CD14-positive monocyte (primary cell): Measurements from ENCODE around the gene HSFX2. TPM values are rescaled to one million over a fixed set of nuclear protein-coding genes. Genes with fewer than 3 reads are reported as not detected.
A peak's percentile ranks its signal among the peaks of the same experiment; 100 is the strongest.
"Not testable (repeated sequence)": the region's sequence is repeated elsewhere in the genome, so short reads cannot be mapped to it uniquely, and the experiment has no call there.

ENCODE experiments used
- DNase-seq, 3 donors: peaks; one replicate each; pipeline ENCODE4 v3.0.0-alpha.2; 2011 to 2022
- H2AFZ ChIP-seq: 2 replicates; pipeline ENCODE4 v1.6.0; 2012; ENCODE audit warnings: mild to moderate bottlenecking, low read depth, low read length, inconsistent platforms; ENCODE audit not compliant: insufficient read depth, poor library complexity, severe bottlenecking
- H3K27ac ChIP-seq, 2 donors: 1 replicate in 1 of 2; 2 replicates in 1 of 2; pipeline ENCODE4 v1.5.1; 2012 to 2013; ENCODE audit warnings: low read length in 2 of 2, control low read depth in 1 of 2, inconsistent platforms in 1 of 2, low read depth in 1 of 2, mild to moderate bottlenecking in 1 of 2
- H3K27me3 ChIP-seq, 2 donors: one replicate each; pipeline versions ENCODE4 v1.6.0 to v1.6.1; 2011 to 2013; ENCODE audit warnings: low read length in 2 of 2; ENCODE audit not compliant: control insufficient read depth in 2 of 2, insufficient read depth in 2 of 2
- H3K36me3 ChIP-seq, 2 donors: replicated peaks in 1 of 2; 1 replicate in 1 of 2; 2 replicates in 1 of 2; pipeline versions ENCODE4 v1.5.1 to v1.6.1; 2012 to 2013; ENCODE audit warnings: low read length in 2 of 2, control low read depth in 1 of 2, inconsistent platforms in 1 of 2, mild to moderate bottlenecking in 1 of 2; ENCODE audit not compliant: insufficient read depth in 2 of 2, control insufficient read depth in 1 of 2
- H3K4me1 ChIP-seq, 2 donors: 1 replicate in 1 of 2; 2 replicates in 1 of 2; pipeline versions ENCODE4 v1.5.1 to v1.6.1; 2012 to 2013; ENCODE audit warnings: low read length in 2 of 2, control low read depth in 1 of 2, inconsistent platforms in 1 of 2, mild to moderate bottlenecking in 1 of 2, moderate library complexity in 1 of 2; ENCODE audit not compliant: insufficient read depth in 2 of 2, control insufficient read depth in 1 of 2
- H3K4me2 ChIP-seq: replicated peaks from 2 replicates; pipeline ENCODE3; 2012; ENCODE audit warnings: low read length, moderate library complexity, mild to moderate bottlenecking; ENCODE audit not compliant: poor library complexity, severe bottlenecking; ENCODE audit errors: extremely low read depth
- H3K4me3 ChIP-seq, 3 experiments: fragments of 200-600 bp in 1 of 3; sonication (generic) in 1 of 3; replicated peaks in 1 of 3; 1 replicate in 2 of 3; 2 replicates in 1 of 3; pipeline ENCODE4 v1.5.1; 2011 to 2013; ENCODE audit warnings: low read length in 3 of 3, mild to moderate bottlenecking in 3 of 3, control low read depth in 2 of 3, low read depth in 2 of 3, inconsistent platforms in 1 of 3, moderate library complexity in 1 of 3
- H3K79me2 ChIP-seq: 2 replicates; pipeline ENCODE4 v1.6.0; 2012; ENCODE audit warnings: mild to moderate bottlenecking, control low read depth, inconsistent platforms, low read length, moderate library complexity; ENCODE audit not compliant: insufficient read depth
- H3K9ac ChIP-seq: 2 replicates; pipeline ENCODE4 v1.6.0; 2017; ENCODE audit warnings: low read length, mild to moderate bottlenecking; ENCODE audit not compliant: insufficient read depth, poor library complexity, severe bottlenecking
- H3K9me3 ChIP-seq, 2 donors: replicated peaks in 1 of 2; 1 replicate in 1 of 2; 2 replicates in 1 of 2; pipeline versions ENCODE4 v1.5.1 to v1.6.1; 2012 to 2013; ENCODE audit warnings: low read length in 2 of 2, control low read depth in 1 of 2; ENCODE audit not compliant: control insufficient read depth in 1 of 2, insufficient read depth in 1 of 2
- H4K20me1 ChIP-seq: 2 replicates; pipeline ENCODE4 v1.6.0; 2012; ENCODE audit warnings: mild to moderate bottlenecking, low read length, control low read depth, moderate library complexity; ENCODE audit not compliant: insufficient read depth
- H3K27ac Mint-ChIP-seq, 7 donors: one replicate each; pipeline ENCODE4 v1.8.0; 2020; ENCODE audit warnings: mild to moderate bottlenecking in 7 of 7, mixed read lengths in 7 of 7, moderate library complexity in 6 of 7, inconsistent platforms in 2 of 7
- H3K27me3 Mint-ChIP-seq, 3 donors: one replicate each; pipeline ENCODE4 v1.8.0; 2021 to 2022; ENCODE audit warnings: low read depth in 3 of 3, mild to moderate bottlenecking in 3 of 3, mixed read lengths in 3 of 3, moderate library complexity in 3 of 3, inconsistent platforms in 1 of 3
- H3K36me3 Mint-ChIP-seq, 2 donors: one replicate each; pipeline ENCODE4 v1.8.0; 2020; ENCODE audit warnings: mixed read lengths in 2 of 2, inconsistent platforms in 1 of 2, mild to moderate bottlenecking in 1 of 2
- H3K4me1 Mint-ChIP-seq: one replicate; pipeline ENCODE4 v1.8.0; 2020; ENCODE audit warnings: mild to moderate bottlenecking, mixed read lengths
- H3K4me3 Mint-ChIP-seq, 2 donors: one replicate each; pipeline ENCODE4 v1.8.0; 2020; ENCODE audit warnings: mild to moderate bottlenecking in 2 of 2, mixed read lengths in 2 of 2, moderate library complexity in 1 of 2
- H3K9me3 Mint-ChIP-seq, 7 donors: one replicate each; pipeline ENCODE4 v1.8.0; 2020 to 2022; ENCODE audit warnings: mixed read lengths in 7 of 7, mild to moderate bottlenecking in 6 of 7, moderate library complexity in 6 of 7, inconsistent platforms in 2 of 7
- CTCF ChIP-seq: fragments of 200-600 bp; IDR thresholded peaks from one replicate; pipeline ENCODE4 v1.8.0; 2022; ENCODE audit warnings: antibody characterized with exemption, mild to moderate bottlenecking
- WGBS: methylation state at CpG from one replicate; pipeline ENCODE4 v1.1.5; 2013; ENCODE audit warnings: missing lambda C conversion rate; ENCODE audit not compliant: insufficient coverage; 5-methylcytosine and 5-hydroxymethylcytosine counted together
- intact Hi-C, 2 donors: fragments of 100-400 bp; cut with micrococcal nuclease; formaldehyde crosslinking; loops; one replicate each; pipeline versions ENCODE4 v1.15.0 to v1.15.1; 2023
- polyA plus RNA-seq, 3 donors: library from polyadenylated mRNA; depleted of rRNA in 1 of 3; unstranded in 2 of 3; stranded (reverse) in 1 of 3; fragments of 300-500 nt in 2 of 3; fragments of >200 nt in 1 of 3; fragmentation: Illumina TruSeq in 2 of 3; gene quantifications; 1 replicate in 2 of 3; 2 replicates in 1 of 3; pipeline ENCODE4 v1.2.3, GENCODE V29; 2012 to 2021

HSFX2 gene
- polyA plus RNA-seq, 3 donors, result 0.11 TPM; not detected in 2

- H3K79me2 ChIP-seq, result no peaks in the 10 kb centered on the region
- no peaks in the 10 kb centered on the region for H3K4me1 ChIP-seq
- no peak overlapping the region for H3K4me2 ChIP-seq
- no peak overlapping the region for H2AFZ ChIP-seq
- Mint-ChIP-seq H3K27me3 (peaks cover 0 to 3% (median 2%) of the 10 kb centered on the region in 3 donors), H3K27ac (no peak overlapping the region), H3K36me3 (peaks cover 30 to 32% of the 10 kb centered on the region in 2 donors), H3K9me3 (peaks cover 0 to 3% (median 0%) of the 10 kb centered on the region in 7 donors), H3K4me3 (no peak overlapping the region), H3K4me1 (peaks cover 2% of the 10 kb centered on the region)
- H4K20me1 ChIP-seq, result peaks cover 4% of the 10 kb centered on the region
- TF ChIP-seq CTCF, result no peak
- H3K27me3 ChIP-seq, result no peaks in the 10 kb centered on the region
- H3K36me3 ChIP-seq, result peaks cover 20 to 23% of the 10 kb centered on the region in 2 donors
- H3K9me3 ChIP-seq, result no peaks in the 10 kb centered on the region
- intact Hi-C loops, result no loop called here
- no peak overlapping the region for H3K9ac ChIP-seq
- H3K4me3 ChIP-seq, result no peak overlapping the region
- DNase-seq, result no peak
- no peak overlapping the region for H3K27ac ChIP-seq
These were observed 12.6 kb upstream of the HSFX2 start for GRCh38 chrX:149607699-149608098.

- WGBS, result 88% methylated on average over 2 of the region's 7 CpGs
These were observed 10.3 kb upstream of the HSFX2 start for GRCh38 chrX:149605248-149605885.

GRCh38 chrX:149598603-149599002 lies 3.5 kb upstream of the HSFX2 start:
- H3K4me3 ChIP-seq, H3K36me3 Mint-ChIP-seq, intact Hi-C loops, H3K27me3 ChIP-seq, H3K9me3 ChIP-seq, DNase-seq, H3K9me3 Mint-ChIP-seq, H4K20me1 ChIP-seq, H3K27ac Mint-ChIP-seq, H3K4me1 ChIP-seq, H3K79me2 ChIP-seq, H3K27ac ChIP-seq, H3K4me1 Mint-ChIP-seq, H2AFZ ChIP-seq, H3K4me3 Mint-ChIP-seq, H3K9ac ChIP-seq, H3K36me3 ChIP-seq, H3K27me3 Mint-ChIP-seq, H3K4me2 ChIP-seq: not testable (repeated sequence)
- WGBS, result no CpG with 5 or more reads among the region's 11 CpGs

More at GRCh38 chrX:149605248-149605885, 10.3 kb upstream of the HSFX2 start:
- DNase-seq, H4K20me1 ChIP-seq, H3K4me1 Mint-ChIP-seq, H3K27me3 Mint-ChIP-seq, H2AFZ ChIP-seq, H3K9ac ChIP-seq, H3K27ac ChIP-seq, H3K4me2 ChIP-seq, intact Hi-C loops, H3K9me3 ChIP-seq, H3K4me3 Mint-ChIP-seq, H3K9me3 Mint-ChIP-seq, H3K79me2 ChIP-seq, H3K4me3 ChIP-seq, H3K4me1 ChIP-seq, H3K27me3 ChIP-seq: not testable (repeated sequence)
- H3K27ac Mint-ChIP-seq, result peak overlapping the region in 2 of 7 donors; percentile 3 to 54
- peaks cover 32 to 34% of the 10 kb centered on the region in 2 donors for H3K36me3 Mint-ChIP-seq
- H3K36me3 ChIP-seq, result peaks cover 20 to 23% of the 10 kb centered on the region in 2 donors

- DNase-seq, H3K36me3 Mint-ChIP-seq, H3K4me3 Mint-ChIP-seq, intact Hi-C loops, H3K27ac Mint-ChIP-seq, H3K36me3 ChIP-seq, H3K27me3 ChIP-seq, H3K4me1 ChIP-seq, H3K4me2 ChIP-seq, H3K4me3 ChIP-seq, H3K27ac ChIP-seq, H3K9ac ChIP-seq, H3K27me3 Mint-ChIP-seq, H3K4me1 Mint-ChIP-seq, H3K79me2 ChIP-seq, H3K9me3 ChIP-seq, H2AFZ ChIP-seq, H4K20me1 ChIP-seq, H3K9me3 Mint-ChIP-seq: not testable (repeated sequence)
- WGBS, result no CpG with 5 or more reads among the region's 7 CpGs
These were observed 829 bp upstream of the HSFX2 start for GRCh38 chrX:149595943-149596342.
